Naive thymus-derived CD8-positive, alpha-beta T cell (primary cell): ENCODE data around the gene TRMT10A. TPM values are rescaled to one million over a fixed set of nuclear protein-coding genes. Genes with fewer than 3 reads are reported as not detected.

Experiments used
- ATAC-seq, 2 donors: fragments of 150-1000 bp; cut with Tn5 transposase in 1 of 2; sonication (Bioruptor Pico), chemical (Tn5 transposase) in 1 of 2; 1 replicate in 1 of 2; 2 replicates in 1 of 2; pipeline ENCODE4 v1.10.0; 2021; ENCODE audit warnings: mild to moderate bottlenecking in 2 of 2, moderate library complexity in 2 of 2
- POLR2A ChIA-PET: fragments of 350-600 bp; sonication (Branson Sonifier 250); formaldehyde crosslinking; loops from one replicate; lab custom pipeline; 2021; ENCODE audit warnings: antibody characterized with exemption; lab: Charles Lee
- DNase-seq, 10 donors: peaks; one replicate each; pipeline versions ENCODE4 v3.0.0 to v3.0.0-alpha.2; 2020 to 2022
- H3K27ac Mint-ChIP-seq, 10 donors: one replicate each; pipeline ENCODE4 v1.8.0; 2020 to 2022; ENCODE audit warnings: mild to moderate bottlenecking in 10 of 10, mixed read lengths in 10 of 10, moderate library complexity in 4 of 10, inconsistent platforms in 1 of 10
- H3K27me3 Mint-ChIP-seq, 5 donors: one replicate each; pipeline ENCODE4 v1.8.0; 2021 to 2022; ENCODE audit warnings: mixed read lengths in 5 of 5
- H3K36me3 Mint-ChIP-seq, 3 donors: one replicate each; pipeline ENCODE4 v1.8.0; 2020 to 2022; ENCODE audit warnings: mixed read lengths in 3 of 3, mild to moderate bottlenecking in 2 of 3, inconsistent platforms in 1 of 3
- H3K4me1 Mint-ChIP-seq, 4 donors: one replicate each; pipeline ENCODE4 v1.8.0; 2021 to 2022; ENCODE audit warnings: mixed read lengths in 4 of 4
- H3K4me3 Mint-ChIP-seq, 10 donors: one replicate each; pipeline ENCODE4 v1.8.0; 2020 to 2022; ENCODE audit warnings: mild to moderate bottlenecking in 10 of 10, mixed read lengths in 10 of 10, moderate library complexity in 6 of 10, inconsistent platforms in 1 of 10
- H3K9me3 Mint-ChIP-seq, 9 donors: one replicate each; pipeline ENCODE4 v1.8.0; 2020 to 2022; ENCODE audit warnings: mixed read lengths in 9 of 9, mild to moderate bottlenecking in 3 of 9, inconsistent platforms in 1 of 9, moderate library complexity in 1 of 9
- polyA plus RNA-seq, 3 donors: library from polyadenylated mRNA; unstranded; fragments of 300-500 nt; fragmentation: Illumina TruSeq; gene quantifications; one replicate each; pipeline ENCODE4 v1.2.3, GENCODE V29; 2021
- total RNA-seq, 8 experiments: library from RNA in 2 of 8; stranded (reverse) in 2 of 8; gene quantifications; one replicate each; pipeline ENCODE4 v1.2.3 and lab custom pipeline; 2021 to 2026

TRMT10A gene, protein sequence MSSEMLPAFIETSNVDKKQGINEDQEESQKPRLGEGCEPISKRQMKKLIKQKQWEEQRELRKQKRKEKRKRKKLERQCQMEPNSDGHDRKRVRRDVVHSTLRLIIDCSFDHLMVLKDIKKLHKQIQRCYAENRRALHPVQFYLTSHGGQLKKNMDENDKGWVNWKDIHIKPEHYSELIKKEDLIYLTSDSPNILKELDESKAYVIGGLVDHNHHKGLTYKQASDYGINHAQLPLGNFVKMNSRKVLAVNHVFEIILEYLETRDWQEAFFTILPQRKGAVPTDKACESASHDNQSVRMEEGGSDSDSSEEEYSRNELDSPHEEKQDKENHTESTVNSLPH
- 1 to 10 TPM; 5.2 to 8.7 TPM for total RNA-seq
- 1 to 10 TPM; 2.5 to 2.9 (median 2.6) TPM for polyA plus RNA-seq
- total RNA-seq (lab: John Stamatoyannopoulos, UW), result 3.4 to 11.5 (median 7.2) reads per million in 6 experiments

DNA sequence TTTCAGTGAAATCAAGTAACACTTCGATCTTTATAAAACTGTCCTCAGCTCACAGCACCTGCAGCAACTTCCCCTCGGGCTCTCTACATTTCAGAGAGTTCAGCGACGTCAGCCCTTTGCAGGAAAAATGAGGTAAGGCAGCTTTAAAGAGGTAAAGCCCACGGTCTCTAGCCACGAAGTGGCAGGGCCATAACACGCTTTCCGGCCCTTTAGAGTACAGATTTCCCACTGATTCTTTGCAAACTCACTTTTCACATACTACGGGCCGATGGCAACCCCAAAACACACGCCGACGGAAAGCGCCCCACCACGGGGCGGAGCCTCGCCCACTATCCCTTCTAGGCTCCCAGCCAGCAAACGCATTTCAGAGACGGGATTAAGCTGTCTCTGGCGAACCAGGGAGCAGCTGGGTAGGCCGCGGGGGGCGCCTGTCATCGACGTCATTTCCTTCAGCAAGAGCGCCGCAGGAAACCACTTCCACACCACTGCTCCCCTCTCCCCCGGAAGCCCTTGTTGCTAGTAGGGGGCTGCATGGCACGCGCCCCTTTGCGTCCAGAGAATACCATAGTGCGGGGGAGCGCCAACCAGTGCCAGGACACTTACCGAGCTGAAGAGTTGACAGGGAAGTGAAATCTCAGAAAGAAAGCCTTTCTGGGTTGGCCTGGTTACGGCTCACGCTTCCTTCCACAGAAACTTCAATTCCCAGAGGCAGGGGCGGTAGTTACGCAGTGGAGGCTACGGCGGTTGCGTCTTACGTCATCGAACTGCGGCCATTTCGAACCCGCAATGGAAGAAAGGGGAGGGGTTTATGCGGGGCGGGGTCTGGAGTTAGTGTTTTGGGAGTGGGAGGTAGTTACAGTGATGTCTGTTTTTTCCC is at the start of gene TRMT10A:
TSS of gene TRMT10A (minus strand) at position 730 of the 877 bp plus-strand sequence. CDS start 4,701 bp downstream, outside the sequence.
- ATAC-seq (peak; percentile 85 to 88), DNase-seq (peak; percentile 86 to 99 (median 97))
- Mint-ChIP-seq H3K27me3 (peaks cover 12 to 35% (median 15%) of the 10 kb centered on the region in 5 donors), H3K4me1 (peaks cover 2 to 29% (median 14%) of the 10 kb centered on the region in 4 donors), H3K27ac (peak within 1 kb of the TSS; percentile 97 to 100 (median 100)), H3K9me3 (no peaks in the 10 kb centered on the region), H3K36me3 (peaks cover 0 to 2% (median 0%) of the 10 kb centered on the region in 3 donors), H3K4me3 (peak within 1 kb of the TSS; percentile 92 to 99 (median 96))
- POLR2A ChIA-PET, result interaction anchor here (0.5 to 5.1 kb wide), 16 partner anchors 9 to 1421 kb away, joined by 3 to 86 read pairs (median 4); partner anchors contain the start of genes ADH5, DAPP1, DNAJB14 and EIF4E

DNA sequence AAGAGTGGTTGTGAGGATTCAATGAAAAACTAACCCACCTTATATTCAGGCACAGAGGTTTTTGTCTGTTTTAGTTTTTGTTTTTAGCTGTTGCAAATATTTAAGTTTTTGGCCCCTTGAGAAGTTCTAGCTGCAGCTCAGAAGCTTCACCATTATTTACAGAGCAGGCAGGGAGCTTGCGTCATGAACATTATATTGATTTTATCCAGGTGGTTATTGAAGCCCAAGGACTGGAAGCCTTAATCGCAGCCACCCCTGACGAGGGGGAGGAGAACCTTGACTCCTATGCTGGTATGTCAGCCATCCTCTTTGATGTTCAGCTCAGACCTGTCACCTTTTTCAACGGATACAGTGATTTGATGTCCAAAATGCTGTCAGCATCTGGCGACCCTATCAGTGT is 48.9 kb upstream of the TRMT10A start:
- Mint-ChIP-seq H3K4me1 (no peaks in the 10 kb centered on the region), H3K9me3 (no peaks in the 10 kb centered on the region), H3K4me3 (no peak overlapping the region), H3K27me3 (peaks cover 10 to 47% (median 17%) of the 10 kb centered on the region in 5 donors), H3K27ac (no peak overlapping the region), H3K36me3 (no peaks in the 10 kb centered on the region)
- ATAC-seq (no peak), DNase-seq (no peak)
- POLR2A ChIA-PET, result no interaction called here

DNA sequence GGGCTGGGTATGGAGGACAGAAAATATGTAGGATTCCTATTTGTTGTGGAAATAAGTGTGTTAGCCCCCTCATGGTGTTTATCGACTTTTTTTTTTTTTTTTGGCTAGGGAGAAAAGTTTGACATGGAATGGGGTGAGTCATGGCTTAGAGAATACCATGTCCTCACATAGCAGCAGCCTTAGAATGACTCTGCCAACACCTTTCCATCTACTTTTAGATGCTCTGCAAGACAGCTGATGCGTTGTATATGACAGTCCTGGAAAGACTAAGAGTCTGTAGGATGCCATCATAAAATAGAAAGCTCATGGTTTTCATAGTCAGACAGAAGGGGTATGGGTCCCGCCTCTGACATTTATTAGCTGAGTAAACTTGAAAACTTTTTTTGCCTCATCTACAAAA is 48.4 kb upstream of the TRMT10A start:
- Mint-ChIP-seq H3K27ac (no peak overlapping the region), H3K27me3 (peaks cover 10 to 51% (median 19%) of the 10 kb centered on the region in 5 donors), H3K9me3 (no peaks in the 10 kb centered on the region), H3K4me3 (no peak overlapping the region), H3K4me1 (no peaks in the 10 kb centered on the region), H3K36me3 (no peaks in the 10 kb centered on the region)
- POLR2A ChIA-PET, result no interaction called here
- ATAC-seq, result no peak
- no peak for DNase-seq

DNA sequence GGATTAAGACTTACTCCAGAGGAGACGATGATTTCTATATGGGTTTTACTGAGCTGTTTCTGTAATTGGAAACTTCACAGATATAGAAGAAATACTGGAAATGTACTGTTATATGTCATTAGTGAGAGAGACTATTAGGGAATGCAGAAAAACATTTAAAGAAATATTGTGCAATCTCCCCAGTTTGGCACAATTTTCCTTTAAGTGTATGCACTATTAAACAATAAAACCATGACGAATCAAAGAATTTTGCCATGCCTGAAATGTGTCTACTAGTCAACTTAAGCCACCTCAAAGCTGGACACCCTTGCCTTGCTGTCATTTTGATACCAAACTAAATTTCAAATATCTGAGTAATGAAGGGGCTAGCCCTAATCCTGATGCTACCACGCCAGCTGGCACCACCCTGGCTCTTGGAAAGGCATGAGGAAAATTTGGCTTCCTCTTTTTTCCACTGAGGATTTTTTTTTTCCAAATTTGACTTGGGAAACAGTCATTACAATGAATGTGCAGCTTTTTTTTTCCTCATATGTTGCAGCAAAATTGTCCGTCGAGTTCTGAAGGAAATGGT is 46.9 kb upstream of the TRMT10A start:
- Mint-ChIP-seq H3K36me3 (no peaks in the 10 kb centered on the region), H3K4me3 (no peak overlapping the region), H3K27ac (no peak overlapping the region), H3K4me1 (no peaks in the 10 kb centered on the region), H3K27me3 (peaks cover 10 to 53% (median 22%) of the 10 kb centered on the region in 5 donors), H3K9me3 (no peaks in the 10 kb centered on the region)
- no peak for ATAC-seq
- DNase-seq, result no peak
- POLR2A ChIA-PET, result no interaction called here

DNA sequence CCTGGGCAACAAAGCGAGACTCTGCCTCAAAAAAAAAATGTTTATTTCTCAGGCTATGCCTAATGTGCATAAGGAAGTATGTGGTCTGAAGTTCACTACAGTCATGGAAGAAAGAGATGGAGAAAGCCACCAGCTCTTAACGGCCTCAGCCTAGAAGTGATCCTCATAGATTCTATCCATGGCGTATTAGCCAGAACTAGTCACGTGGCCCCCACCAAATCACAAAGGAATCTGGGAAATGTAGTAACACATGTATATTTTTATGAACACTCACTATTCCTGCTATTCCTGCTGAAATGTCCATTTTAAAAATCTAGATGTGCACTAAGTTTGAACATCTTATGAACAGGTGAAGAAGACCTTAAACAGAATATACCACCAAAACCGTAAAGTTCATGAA is 44.6 kb upstream of the TRMT10A start:
- Mint-ChIP-seq H3K4me3 (no peak overlapping the region), H3K9me3 (no peaks in the 10 kb centered on the region), H3K4me1 (no peaks in the 10 kb centered on the region), H3K36me3 (no peaks in the 10 kb centered on the region), H3K27ac (no peak overlapping the region), H3K27me3 (peaks cover 16 to 55% (median 31%) of the 10 kb centered on the region in 5 donors)
- ATAC-seq (no peak), DNase-seq (no peak)
- POLR2A ChIA-PET, result no interaction called here

DNA sequence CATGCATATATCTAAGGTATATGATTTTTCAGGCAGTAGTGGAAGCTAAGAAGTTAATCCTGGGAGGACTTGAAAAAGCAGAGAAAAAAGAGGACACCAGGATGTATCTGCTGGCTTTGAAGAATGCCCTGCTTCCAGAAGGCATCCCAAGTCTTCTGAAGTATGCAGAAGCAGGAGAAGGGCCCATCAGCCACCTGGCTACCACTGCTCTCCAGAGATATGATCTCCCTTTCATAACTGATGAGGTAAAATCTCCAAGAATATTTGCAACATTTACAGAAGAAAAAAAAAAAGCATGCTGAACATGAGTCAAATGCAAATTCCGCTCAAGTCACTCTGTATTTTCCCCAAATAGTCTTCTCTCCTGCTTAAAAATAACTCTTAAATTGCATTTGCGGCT is 42.9 kb upstream of the TRMT10A start:
- ATAC-seq (no peak), DNase-seq (no peak)
- no peaks in the 10 kb centered on the region for H3K36me3 Mint-ChIP-seq
- no peaks in the 10 kb centered on the region for H3K9me3 Mint-ChIP-seq
- no peak overlapping the region for H3K27ac Mint-ChIP-seq
- POLR2A ChIA-PET, result no interaction called here
- no peaks in the 10 kb centered on the region for H3K4me1 Mint-ChIP-seq
- peaks cover 18 to 55% (median 32%) of the 10 kb centered on the region in 5 donors for H3K27me3 Mint-ChIP-seq
- H3K4me3 Mint-ChIP-seq, result no peak overlapping the region

DNA sequence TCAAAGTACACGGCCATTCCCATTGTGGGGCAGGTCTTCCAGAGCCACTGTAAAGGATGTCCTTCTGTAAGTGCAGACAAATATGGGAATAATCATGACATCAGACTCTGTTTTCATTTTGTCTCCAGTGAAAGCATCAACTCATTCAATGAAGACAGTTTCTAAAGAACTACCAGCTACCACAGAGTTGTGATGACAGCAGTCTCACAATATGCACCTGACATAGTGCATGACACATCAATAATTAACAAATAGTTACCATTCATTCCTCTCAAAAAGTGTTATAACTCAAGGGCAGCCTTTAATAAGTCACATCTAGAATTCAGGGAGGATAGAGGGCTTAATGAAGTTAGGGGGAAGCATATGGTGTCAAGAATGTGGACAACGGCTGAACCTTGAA is 31.0 kb upstream of the TRMT10A start:
- H3K4me3 Mint-ChIP-seq, result no peak overlapping the region
- no peaks in the 10 kb centered on the region for H3K9me3 Mint-ChIP-seq
- H3K27ac Mint-ChIP-seq, result no peak overlapping the region
- DNase-seq (no peak), ATAC-seq (no peak)
- H3K4me1 Mint-ChIP-seq, result no peaks in the 10 kb centered on the region
- POLR2A ChIA-PET, result no interaction called here
- H3K36me3 Mint-ChIP-seq, result no peaks in the 10 kb centered on the region
- H3K27me3 Mint-ChIP-seq, result peaks cover 0 to 2% (median 0%) of the 10 kb centered on the region in 5 donors

DNA sequence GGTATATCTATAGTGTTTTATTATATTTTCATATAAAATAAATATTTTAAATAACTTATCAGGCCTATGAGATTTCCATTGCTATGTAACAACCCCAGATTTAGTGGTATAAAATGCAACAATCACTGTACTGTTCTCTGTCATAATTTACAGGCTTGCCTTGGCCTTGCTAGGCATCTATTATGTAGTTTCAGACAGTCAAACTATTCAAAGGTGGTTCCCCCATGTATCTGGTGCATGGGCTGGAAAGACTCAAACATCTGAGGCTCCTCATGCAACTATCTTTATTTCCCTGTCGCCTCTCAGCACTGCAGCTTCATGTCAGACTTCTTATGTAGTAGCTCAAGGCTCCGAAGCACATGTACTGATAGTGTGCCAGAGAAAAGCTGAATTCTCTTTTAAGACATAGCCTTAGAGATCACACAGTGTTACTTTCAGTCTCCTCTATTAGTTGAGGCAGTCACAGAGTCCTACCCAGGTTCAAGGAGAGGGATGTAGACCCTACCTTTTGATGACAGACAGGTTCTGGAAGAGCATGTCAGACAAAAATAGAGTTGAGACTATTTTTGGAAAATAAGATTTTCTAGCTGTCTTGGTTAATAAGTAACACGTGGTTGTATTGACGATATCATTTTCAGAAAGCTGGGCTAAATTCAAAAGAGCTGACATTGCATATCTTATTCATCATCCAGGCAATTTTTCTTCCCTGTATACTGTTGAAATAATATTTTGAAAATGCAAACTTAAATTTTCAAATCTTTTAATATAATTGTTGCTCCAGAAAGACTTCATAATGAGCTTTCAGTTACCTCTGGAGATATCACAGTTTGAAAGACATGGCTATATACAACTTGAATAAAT is 30.2 kb upstream of the TRMT10A start:
- Mint-ChIP-seq H3K27me3 (peaks cover 0 to 2% (median 0%) of the 10 kb centered on the region in 5 donors), H3K9me3 (no peaks in the 10 kb centered on the region), H3K27ac (no peak overlapping the region), H3K36me3 (no peaks in the 10 kb centered on the region), H3K4me1 (no peaks in the 10 kb centered on the region), H3K4me3 (no peak overlapping the region)
- POLR2A ChIA-PET, result no interaction called here
- ATAC-seq (no peak), DNase-seq (no peak)

DNA sequence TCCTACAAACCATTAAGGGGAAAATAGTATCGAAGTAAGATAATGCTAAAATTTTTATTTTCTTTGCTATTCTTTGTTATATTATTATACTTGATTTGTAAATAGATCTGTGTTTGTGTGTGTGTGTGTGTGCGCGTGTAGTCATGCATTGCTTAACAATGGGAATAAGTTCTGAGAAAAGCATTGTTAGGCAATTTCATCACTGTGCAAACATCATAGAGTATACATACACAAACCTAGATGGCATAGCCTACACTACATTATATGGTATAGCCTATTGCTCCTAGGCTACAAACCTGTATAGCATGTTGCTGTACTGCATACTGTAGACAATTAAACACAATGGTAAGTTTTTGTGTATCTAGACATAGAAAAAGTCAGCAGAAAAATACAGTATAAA is 27.9 kb upstream of the TRMT10A start:
- H3K27me3 Mint-ChIP-seq, result peaks cover 0 to 3% (median 1%) of the 10 kb centered on the region in 5 donors
- no peak overlapping the region for H3K4me3 Mint-ChIP-seq
- no peak for ATAC-seq
- no peaks in the 10 kb centered on the region for H3K4me1 Mint-ChIP-seq
- no peaks in the 10 kb centered on the region for H3K36me3 Mint-ChIP-seq
- H3K27ac Mint-ChIP-seq, result no peak overlapping the region
- POLR2A ChIA-PET, result no interaction called here
- no peaks in the 10 kb centered on the region for H3K9me3 Mint-ChIP-seq
- DNase-seq, result no peak

DNA sequence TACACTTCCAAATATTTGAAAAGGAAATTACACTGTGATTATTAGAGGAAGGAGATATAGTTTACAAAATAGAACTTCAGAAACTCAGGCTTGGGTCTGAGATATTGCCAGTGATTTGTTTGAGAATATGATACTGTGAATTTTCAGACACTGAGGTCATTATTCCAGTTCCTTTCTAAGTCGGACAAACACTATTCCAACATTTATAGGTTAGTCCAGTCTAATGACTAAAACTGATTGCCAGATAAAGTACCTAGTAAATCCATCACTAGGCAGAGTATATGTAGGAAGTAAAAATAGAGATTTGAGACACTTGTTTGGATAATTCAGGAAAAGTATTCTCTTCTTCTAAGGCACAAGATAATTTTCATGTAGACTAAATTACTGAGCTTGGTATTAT is 24.0 kb upstream of the TRMT10A start:
- Mint-ChIP-seq H3K27me3 (peaks cover 0 to 19% (median 6%) of the 10 kb centered on the region in 5 donors), H3K36me3 (no peaks in the 10 kb centered on the region), H3K4me3 (no peak overlapping the region), H3K27ac (no peak overlapping the region), H3K9me3 (no peaks in the 10 kb centered on the region), H3K4me1 (no peaks in the 10 kb centered on the region)
- ATAC-seq (no peak), DNase-seq (no peak)
- POLR2A ChIA-PET, result no interaction called here

DNA sequence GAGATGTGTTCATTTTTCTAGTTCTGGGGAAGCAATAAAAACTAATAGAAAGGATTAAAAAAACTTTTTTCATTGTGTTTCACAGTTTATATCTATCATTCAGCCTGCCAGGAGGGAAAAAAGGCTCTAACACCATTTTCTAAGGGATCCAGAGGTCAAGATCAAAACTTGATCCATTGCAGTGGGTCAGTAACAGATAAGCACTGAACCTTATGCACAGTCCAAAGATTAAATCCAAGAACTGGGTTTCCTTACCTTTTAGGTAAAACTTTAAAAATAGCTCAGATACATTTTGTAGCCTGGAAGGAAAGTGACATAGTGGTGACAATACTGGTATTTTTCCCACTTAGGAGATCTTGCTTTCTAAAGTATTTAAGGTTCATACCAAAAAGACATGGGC is 23.5 kb upstream of the TRMT10A start:
- H3K27ac Mint-ChIP-seq, result no peak overlapping the region
- POLR2A ChIA-PET, result no interaction called here
- H3K9me3 Mint-ChIP-seq, result no peaks in the 10 kb centered on the region
- no peaks in the 10 kb centered on the region for H3K36me3 Mint-ChIP-seq
- H3K4me1 Mint-ChIP-seq, result no peaks in the 10 kb centered on the region
- ATAC-seq (no peak), DNase-seq (no peak)
- peaks cover 0 to 21% (median 6%) of the 10 kb centered on the region in 5 donors for H3K27me3 Mint-ChIP-seq
- no peak overlapping the region for H3K4me3 Mint-ChIP-seq

DNA sequence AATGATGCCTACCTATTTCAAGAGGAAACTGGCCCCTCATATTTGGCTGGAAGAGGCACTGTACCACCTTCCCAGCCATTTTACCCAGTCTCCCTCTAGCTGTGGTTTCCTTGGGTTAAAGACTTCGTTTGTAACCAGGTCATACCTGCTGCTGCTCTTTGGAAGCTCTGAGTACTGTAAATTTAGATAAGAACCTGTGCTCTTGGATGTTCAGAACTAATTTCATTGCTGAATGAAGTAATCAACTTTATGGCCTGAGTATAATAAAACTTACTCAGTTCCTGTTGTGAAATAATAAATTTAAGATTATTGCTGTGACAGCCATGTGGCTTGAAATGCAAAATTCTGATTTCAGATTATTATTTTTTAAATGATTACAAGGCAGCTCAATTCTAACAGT is 23.0 kb upstream of the TRMT10A start:
- ATAC-seq (no peak), DNase-seq (no peak)
- no peak overlapping the region for H3K4me3 Mint-ChIP-seq
- H3K27ac Mint-ChIP-seq, result no peak overlapping the region
- H3K9me3 Mint-ChIP-seq, result no peaks in the 10 kb centered on the region
- H3K36me3 Mint-ChIP-seq, result no peaks in the 10 kb centered on the region
- POLR2A ChIA-PET, result no interaction called here
- H3K4me1 Mint-ChIP-seq, result no peaks in the 10 kb centered on the region
- H3K27me3 Mint-ChIP-seq, result peaks cover 0 to 26% (median 6%) of the 10 kb centered on the region in 5 donors
